Vagina (tissue), 2 donors: ENCODE measurements around the gene PPP1R36. TPM values are rescaled to one million over a fixed set of nuclear protein-coding genes. Genes with fewer than 3 reads are reported as not detected.

Experiments
- DNase-seq, 2 donors: peaks; one replicate each; pipeline ENCODE4 v3.0.0-alpha.2; 2017; ENCODE audit errors: extremely low spot score in 2 of 2
- H3K27ac ChIP-seq: fragments of 200-600 bp; sonication (generic); one replicate; pipeline ENCODE4 v1.5.1; 2019
- H3K27me3 ChIP-seq: fragments of 200-600 bp; sonication (generic); one replicate; pipeline ENCODE4 v1.5.1; 2019
- H3K36me3 ChIP-seq, 2 donors: fragments of 200-600 bp; sonication (generic); one replicate each; pipeline ENCODE4 v1.5.1; 2017 to 2019
- H3K4me1 ChIP-seq: fragments of 200-600 bp; sonication (generic); one replicate; pipeline ENCODE4 v1.5.1; 2019
- H3K4me3 ChIP-seq, 2 donors: fragments of 200-600 bp; sonication (generic); 1 replicate in 1 of 2; 2 replicates in 1 of 2; pipeline ENCODE4 v1.5.1; 2016 to 2019
- H3K9me3 ChIP-seq: fragments of 200-600 bp; sonication (generic); one replicate; pipeline ENCODE4 v1.5.1; 2019
- POLR2A ChIP-seq, 2 donors: fragments of 450-650 bp; IDR thresholded peaks; one replicate each; pipeline ENCODE4 v1.6.1; 2017; ENCODE audit warnings: antibody characterized with exemption in 2 of 2, mild to moderate bottlenecking in 2 of 2, moderate library complexity in 2 of 2
- POLR2AphosphoS5 ChIP-seq, 2 donors: sonication (generic); formaldehyde crosslinking; IDR thresholded peaks; one replicate each; pipeline ENCODE4 v1.9.0; 2017; ENCODE audit warnings: antibody characterized with exemption in 2 of 2, mild to moderate bottlenecking in 2 of 2, low read depth in 1 of 2; ENCODE audit not compliant: insufficient read depth in 1 of 2
- intact Hi-C: fragments of 100-400 bp; cut with DNase I; formaldehyde crosslinking; loops from one replicate; pipeline ENCODE4 v1.15.1; 2023
- total RNA-seq: library from RNA; depleted of rRNA; stranded (reverse); fragments of >200 nt; gene quantifications from one replicate; pipeline ENCODE4 v1.2.3, GENCODE V29; 2016
- TF ChIP-seq, protein P1 (sequence below), 3 experiments: fragments of 450-650 bp in 2 of 3; fragments of 200-600 bp in 1 of 3; sonication (generic) in 1 of 3; IDR thresholded peaks; one replicate each; pipeline ENCODE4 v1.5.1; 2017 to 2019; ENCODE audit warnings: antibody characterized with exemption in 3 of 3, mild to moderate bottlenecking in 2 of 3, moderate library complexity in 2 of 3

Gene PPP1R36
- total RNA-seq, 1 donor from 2014 or later, result not detected

GRCh38 chr14:64598404-64598803 is 48.6 kb downstream of the PPP1R36 start:
- Histone ChIP-seq H3K27me3 (no peaks in the 10 kb centered on the region), H3K4me3 (no peak overlapping the region), H3K9me3 (no peaks in the 10 kb centered on the region), H3K27ac (no peak overlapping the region), H3K4me1 (no peaks in the 10 kb centered on the region), H3K36me3 (no peaks in the 10 kb centered on the region)
- TF ChIP-seq POLR2AphosphoS5 (IDR thresholded peaks at IDR 0.05; ENCODE audit: insufficient read depth in 1 of 2, low read depth in 1 of 2), result no peak
- no peak for TF ChIP-seq POLR2A (IDR thresholded peaks at IDR 0.05)
- TF ChIP-seq, protein P1, sequence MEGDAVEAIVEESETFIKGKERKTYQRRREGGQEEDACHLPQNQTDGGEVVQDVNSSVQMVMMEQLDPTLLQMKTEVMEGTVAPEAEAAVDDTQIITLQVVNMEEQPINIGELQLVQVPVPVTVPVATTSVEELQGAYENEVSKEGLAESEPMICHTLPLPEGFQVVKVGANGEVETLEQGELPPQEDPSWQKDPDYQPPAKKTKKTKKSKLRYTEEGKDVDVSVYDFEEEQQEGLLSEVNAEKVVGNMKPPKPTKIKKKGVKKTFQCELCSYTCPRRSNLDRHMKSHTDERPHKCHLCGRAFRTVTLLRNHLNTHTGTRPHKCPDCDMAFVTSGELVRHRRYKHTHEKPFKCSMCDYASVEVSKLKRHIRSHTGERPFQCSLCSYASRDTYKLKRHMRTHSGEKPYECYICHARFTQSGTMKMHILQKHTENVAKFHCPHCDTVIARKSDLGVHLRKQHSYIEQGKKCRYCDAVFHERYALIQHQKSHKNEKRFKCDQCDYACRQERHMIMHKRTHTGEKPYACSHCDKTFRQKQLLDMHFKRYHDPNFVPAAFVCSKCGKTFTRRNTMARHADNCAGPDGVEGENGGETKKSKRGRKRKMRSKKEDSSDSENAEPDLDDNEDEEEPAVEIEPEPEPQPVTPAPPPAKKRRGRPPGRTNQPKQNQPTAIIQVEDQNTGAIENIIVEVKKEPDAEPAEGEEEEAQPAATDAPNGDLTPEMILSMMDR (IDR thresholded peaks at IDR 0.05), result no peak
- intact Hi-C loops, result no loop called here
- DNase-seq, result no peak

DNA sequence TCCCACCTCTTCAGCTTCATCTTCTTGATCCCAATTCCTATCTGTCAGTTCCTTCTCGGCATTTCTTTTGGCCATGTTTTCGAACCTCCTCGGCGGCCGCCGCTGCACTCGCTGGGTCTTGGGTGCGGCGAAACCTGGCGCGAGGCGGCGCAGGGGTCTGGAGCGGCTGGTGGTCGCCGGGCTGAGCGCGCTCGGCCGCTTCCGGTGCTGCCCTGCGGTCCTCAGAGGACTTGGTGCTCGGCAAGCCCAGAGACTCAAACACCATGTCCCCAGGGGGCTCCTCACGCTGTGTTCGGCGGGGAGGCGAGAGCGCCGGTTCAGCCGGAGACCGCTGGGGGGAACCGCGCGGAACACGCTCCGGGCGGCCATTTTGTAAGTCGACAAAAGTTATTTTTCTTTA is 51.8 kb downstream of the PPP1R36 start:
- Histone ChIP-seq H3K27me3 (no peaks in the 10 kb centered on the region), H3K9me3 (no peaks in the 10 kb centered on the region), H3K4me3 (no peak overlapping the region), H3K36me3 (no peaks in the 10 kb centered on the region), H3K4me1 (no peaks in the 10 kb centered on the region), H3K27ac (no peak overlapping the region)
- peak in 1 of 2 donors; percentile 55 for DNase-seq
- intact Hi-C loops, result no loop called here
- TF ChIP-seq, protein P1 (IDR thresholded peaks at IDR 0.05), result no peak
- TF ChIP-seq POLR2AphosphoS5 (IDR thresholded peaks at IDR 0.05; ENCODE audit: insufficient read depth in 1 of 2, low read depth in 1 of 2) (no peak), POLR2A (IDR thresholded peaks at IDR 0.05) (no peak)

DNA sequence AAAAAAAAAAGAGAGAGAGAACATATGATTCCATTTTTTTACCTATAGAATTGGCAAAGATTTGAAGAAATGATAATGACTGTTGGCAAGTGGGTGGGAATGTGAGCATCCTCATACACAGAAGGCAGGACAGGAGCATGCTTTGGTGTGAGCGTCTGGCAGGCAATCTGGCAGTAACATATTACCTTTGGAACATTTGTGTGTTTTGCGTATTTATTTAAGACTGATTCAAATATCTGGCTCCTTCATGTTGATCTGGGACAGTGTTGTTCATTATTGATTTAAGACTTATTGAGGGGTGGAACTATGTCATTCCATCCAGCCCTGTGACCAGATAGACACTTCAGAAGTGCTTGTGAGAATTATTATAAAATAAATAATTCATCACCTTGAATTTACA is 53.1 kb downstream of the PPP1R36 start:
- TF ChIP-seq, protein P1 (IDR thresholded peaks at IDR 0.05), result no peak
- TF ChIP-seq POLR2AphosphoS5 (IDR thresholded peaks at IDR 0.05; ENCODE audit: insufficient read depth in 1 of 2, low read depth in 1 of 2) (no peak), POLR2A (IDR thresholded peaks at IDR 0.05) (no peak)
- no peak for DNase-seq
- intact Hi-C loops, result no loop called here
- H3K27ac ChIP-seq, result no peak overlapping the region
- no peaks in the 10 kb centered on the region for H3K4me1 ChIP-seq
- H3K27me3 ChIP-seq, result no peaks in the 10 kb centered on the region
- no peaks in the 10 kb centered on the region for H3K36me3 ChIP-seq
- no peak overlapping the region for H3K4me3 ChIP-seq
- no peaks in the 10 kb centered on the region for H3K9me3 ChIP-seq

- Histone ChIP-seq H3K27ac (no peak overlapping the region), H3K36me3 (no peaks in the 10 kb centered on the region), H3K4me1 (no peaks in the 10 kb centered on the region), H3K4me3 (no peak overlapping the region), H3K27me3 (no peaks in the 10 kb centered on the region), H3K9me3 (no peaks in the 10 kb centered on the region)
- no peak for DNase-seq
- TF ChIP-seq POLR2AphosphoS5 (IDR thresholded peaks at IDR 0.05; ENCODE audit: insufficient read depth in 1 of 2, low read depth in 1 of 2) (no peak), POLR2A (IDR thresholded peaks at IDR 0.05) (no peak)
- TF ChIP-seq, protein P1 (IDR thresholded peaks at IDR 0.05), result no peak
- intact Hi-C loops, result no loop called here
These were observed 54.2 kb downstream of the PPP1R36 start for GRCh38 chr14:64604001-64604400.

DNA sequence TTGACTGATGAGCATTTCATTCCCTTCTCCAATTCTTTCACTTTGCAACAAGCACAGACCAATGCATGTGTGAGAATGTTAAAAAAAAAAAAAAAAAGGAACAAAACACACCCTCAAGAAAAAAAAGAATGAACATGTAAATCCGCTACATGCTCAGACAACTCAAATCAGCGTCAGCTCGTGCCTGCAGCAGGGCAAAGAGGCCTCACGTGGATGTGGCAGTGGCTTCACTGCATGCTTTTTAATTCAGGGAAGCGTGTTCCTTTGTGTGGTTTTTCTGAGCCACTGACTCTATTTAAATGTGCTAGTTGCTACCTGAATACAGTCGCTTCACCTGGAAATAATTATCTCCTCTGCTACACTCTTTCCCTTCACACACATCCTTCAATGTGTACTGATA is 55.1 kb downstream of the PPP1R36 start:
- no peaks in the 10 kb centered on the region for H3K27me3 ChIP-seq
- no peaks in the 10 kb centered on the region for H3K9me3 ChIP-seq
- intact Hi-C loops, result no loop called here
- TF ChIP-seq POLR2AphosphoS5 (IDR thresholded peaks at IDR 0.05; ENCODE audit: insufficient read depth in 1 of 2, low read depth in 1 of 2), result peak in 1 of 2 donors; percentile 73
- TF ChIP-seq, protein P1 (IDR thresholded peaks at IDR 0.05), result no peak
- DNase-seq, result no peak
- no peaks in the 10 kb centered on the region for H3K36me3 ChIP-seq
- no peaks in the 10 kb centered on the region for H3K4me1 ChIP-seq
- H3K4me3 ChIP-seq, result no peak overlapping the region
- H3K27ac ChIP-seq, result no peak overlapping the region
